A549 (cell line): ENCODE data around the gene C1R.

Experiments
- CTCF ChIP-seq: fragments of >200 bp; sonication (Bioruptor Twin); formaldehyde crosslinking; IDR thresholded peaks from 3 replicates; pipeline ENCODE4 v1.5.1; 2016
- EP300 ChIP-seq, 2 experiments: fragments of >200 bp; sonication (Bioruptor Twin); formaldehyde crosslinking; IDR thresholded peaks; 2 replicates in 1 of 2; 3 replicates in 1 of 2; pipeline ENCODE4 v1.6.1; 2016 to 2017
- MAX ChIP-seq: IDR thresholded peaks from 2 replicates; pipeline ENCODE4 v1.6.1; 2012
- POLR2A ChIP-seq: IDR thresholded peaks from 2 replicates; pipeline ENCODE4 v1.6.1; 2012; ENCODE audit warnings: mild to moderate bottlenecking, low read length
- ZC3H11A ChIP-seq: fragments of 450-650 bp; IDR thresholded peaks from 2 replicates; pipeline ENCODE4 v1.6.1; 2014; ENCODE audit warnings: antibody characterized with exemption, mild to moderate bottlenecking
- TF ChIP-seq, protein P1 (sequence below): fragments of >200 bp; sonication (Bioruptor Twin); formaldehyde crosslinking; IDR thresholded peaks from 3 replicates; pipeline ENCODE4 v1.6.1; 2016
- TF ChIP-seq, protein P2 (sequence below): fragments of 200-600 bp; sonication (generic); IDR thresholded peaks from 2 replicates; pipeline ENCODE4 v1.6.1; 2016; ENCODE audit warnings: antibody characterized with exemption, mild to moderate bottlenecking, moderate library complexity

DNA sequence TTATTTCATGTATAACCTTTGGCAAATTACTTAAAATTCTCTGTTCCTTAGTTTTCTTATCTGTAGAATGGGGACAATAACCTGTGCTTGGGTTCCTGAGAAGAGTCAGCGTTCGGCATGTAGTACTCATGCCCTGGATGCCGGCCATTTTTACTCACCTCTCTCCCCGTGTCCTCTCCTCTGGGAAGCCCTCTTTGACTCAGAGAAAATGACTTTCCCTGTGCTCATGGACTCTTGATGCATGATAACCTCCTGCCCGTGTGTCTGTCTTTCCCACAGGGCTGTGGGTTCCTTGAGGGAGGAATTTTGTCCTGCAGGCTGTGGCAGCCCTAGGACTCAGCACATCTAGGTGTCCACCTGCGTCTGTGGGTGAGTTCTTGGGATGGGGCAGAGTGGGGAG, 22.6 kb upstream of the C1R start:
- TF ChIP-seq MAX (no peak), EP300 (IDR thresholded peaks at IDR 0.05) (no peak), CTCF (no peak), ZC3H11A (no peak), POLR2A (no peak)
- TF ChIP-seq, protein P1, sequence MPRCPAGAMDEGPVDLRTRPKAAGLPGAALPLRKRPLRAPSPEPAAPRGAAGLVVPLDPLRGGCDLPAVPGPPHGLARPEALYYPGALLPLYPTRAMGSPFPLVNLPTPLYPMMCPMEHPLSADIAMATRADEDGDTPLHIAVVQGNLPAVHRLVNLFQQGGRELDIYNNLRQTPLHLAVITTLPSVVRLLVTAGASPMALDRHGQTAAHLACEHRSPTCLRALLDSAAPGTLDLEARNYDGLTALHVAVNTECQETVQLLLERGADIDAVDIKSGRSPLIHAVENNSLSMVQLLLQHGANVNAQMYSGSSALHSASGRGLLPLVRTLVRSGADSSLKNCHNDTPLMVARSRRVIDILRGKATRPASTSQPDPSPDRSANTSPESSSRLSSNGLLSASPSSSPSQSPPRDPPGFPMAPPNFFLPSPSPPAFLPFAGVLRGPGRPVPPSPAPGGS: no peak
- TF ChIP-seq, protein P2, sequence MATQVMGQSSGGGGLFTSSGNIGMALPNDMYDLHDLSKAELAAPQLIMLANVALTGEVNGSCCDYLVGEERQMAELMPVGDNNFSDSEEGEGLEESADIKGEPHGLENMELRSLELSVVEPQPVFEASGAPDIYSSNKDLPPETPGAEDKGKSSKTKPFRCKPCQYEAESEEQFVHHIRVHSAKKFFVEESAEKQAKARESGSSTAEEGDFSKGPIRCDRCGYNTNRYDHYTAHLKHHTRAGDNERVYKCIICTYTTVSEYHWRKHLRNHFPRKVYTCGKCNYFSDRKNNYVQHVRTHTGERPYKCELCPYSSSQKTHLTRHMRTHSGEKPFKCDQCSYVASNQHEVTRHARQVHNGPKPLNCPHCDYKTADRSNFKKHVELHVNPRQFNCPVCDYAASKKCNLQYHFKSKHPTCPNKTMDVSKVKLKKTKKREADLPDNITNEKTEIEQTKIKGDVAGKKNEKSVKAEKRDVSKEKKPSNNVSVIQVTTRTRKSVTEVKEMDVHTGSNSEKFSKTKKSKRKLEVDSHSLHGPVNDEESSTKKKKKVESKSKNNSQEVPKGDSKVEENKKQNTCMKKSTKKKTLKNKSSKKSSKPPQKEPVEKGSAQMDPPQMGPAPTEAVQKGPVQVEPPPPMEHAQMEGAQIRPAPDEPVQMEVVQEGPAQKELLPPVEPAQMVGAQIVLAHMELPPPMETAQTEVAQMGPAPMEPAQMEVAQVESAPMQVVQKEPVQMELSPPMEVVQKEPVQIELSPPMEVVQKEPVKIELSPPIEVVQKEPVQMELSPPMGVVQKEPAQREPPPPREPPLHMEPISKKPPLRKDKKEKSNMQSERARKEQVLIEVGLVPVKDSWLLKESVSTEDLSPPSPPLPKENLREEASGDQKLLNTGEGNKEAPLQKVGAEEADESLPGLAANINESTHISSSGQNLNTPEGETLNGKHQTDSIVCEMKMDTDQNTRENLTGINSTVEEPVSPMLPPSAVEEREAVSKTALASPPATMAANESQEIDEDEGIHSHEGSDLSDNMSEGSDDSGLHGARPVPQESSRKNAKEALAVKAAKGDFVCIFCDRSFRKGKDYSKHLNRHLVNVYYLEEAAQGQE: no peak
